Measurements from ENCODE around the gene FLNA.
"Not testable (repeated sequence)": the region's sequence is repeated elsewhere in the genome, so short reads cannot be mapped to it uniquely, and the experiment has no call there.

Gene FLNA

DNA sequence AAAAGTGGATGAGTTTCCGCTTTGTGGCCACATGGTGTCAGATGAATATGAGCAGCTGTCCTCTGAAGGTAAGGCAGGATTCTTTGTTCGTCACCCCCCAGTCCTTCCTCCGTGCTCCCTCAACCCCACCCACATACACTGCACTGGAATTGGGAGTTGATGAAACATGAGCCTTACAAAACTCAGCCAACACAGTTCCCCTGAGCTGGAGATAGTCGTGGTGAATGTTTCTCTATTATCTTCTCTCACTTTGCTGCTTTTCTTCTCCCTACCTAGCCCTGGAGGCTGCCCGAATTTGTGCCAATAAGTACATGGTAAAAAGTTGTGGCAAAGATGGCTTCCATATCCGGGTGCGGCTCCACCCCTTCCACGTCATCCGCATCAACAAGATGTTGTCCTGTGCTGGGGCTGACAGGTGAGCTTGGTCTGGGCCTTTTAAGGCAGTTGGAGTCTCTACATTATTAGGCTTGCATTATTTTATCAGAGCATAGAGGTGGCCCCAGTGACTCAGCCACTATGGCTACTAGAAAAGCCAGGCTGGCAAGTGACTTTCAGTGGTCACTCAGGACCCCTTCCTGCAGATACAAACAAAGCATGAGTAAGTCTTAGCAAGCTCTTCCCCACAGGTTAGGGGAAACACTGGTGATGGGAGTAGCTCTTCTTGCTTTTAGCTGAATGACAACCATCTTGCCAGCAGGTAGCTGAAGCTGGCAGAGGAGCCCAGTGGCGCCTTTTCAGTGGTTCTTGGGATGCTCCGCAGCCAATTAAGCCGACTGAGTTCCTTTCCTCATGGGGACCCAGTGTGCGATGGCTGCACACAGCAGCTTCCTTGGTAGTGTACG lies 25.3 kb upstream of the FLNA start:
- FAIRE-seq = no peak
- DNase-seq (ENCODE audit: insufficient read length, low spot score) = no peak

DNA sequence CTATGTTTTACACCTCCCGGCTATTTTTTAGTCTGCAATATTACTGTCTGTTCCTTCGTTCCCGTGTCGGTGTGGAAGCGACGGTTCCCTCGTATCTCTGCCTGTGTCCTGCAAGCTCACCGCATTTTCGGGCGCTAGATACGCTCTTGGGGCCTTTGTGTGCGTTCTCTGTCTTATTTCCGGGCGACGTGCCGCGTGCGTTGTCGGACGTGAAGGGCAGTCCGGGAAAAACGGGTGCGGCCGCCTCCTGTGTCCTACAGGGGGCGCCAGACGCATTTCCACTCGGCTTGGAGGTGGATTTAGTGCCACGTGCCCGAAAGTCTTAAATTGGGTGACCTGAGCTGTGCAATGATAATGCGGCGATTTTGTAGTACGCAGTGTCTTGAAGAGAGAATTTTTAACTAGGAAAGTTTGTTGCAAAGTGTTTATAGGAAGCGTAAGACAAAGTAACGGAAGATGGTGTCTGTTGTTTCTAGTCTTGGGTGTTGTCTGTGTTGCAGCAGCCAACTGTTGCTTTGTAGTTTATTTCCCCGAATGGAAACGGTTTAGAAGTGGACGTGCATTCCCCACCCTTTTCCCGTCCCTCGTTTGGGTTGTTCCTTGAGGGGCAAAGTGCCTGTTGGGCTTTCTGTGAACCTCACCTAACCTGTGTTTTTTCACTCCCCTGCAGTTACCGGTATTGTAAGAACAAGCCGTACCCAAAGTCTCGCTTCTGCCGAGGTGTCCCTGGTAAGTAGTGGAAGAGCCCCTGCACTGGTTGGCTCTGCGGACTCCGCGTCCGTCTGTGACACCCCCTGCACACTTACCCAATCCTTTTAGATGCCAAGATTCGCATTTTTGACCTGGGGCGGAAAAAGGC lies 24.5 kb upstream of the FLNA start:
- no peak for DNase-seq (ENCODE audit: insufficient read length, low spot score)
- no peak for FAIRE-seq

DNA sequence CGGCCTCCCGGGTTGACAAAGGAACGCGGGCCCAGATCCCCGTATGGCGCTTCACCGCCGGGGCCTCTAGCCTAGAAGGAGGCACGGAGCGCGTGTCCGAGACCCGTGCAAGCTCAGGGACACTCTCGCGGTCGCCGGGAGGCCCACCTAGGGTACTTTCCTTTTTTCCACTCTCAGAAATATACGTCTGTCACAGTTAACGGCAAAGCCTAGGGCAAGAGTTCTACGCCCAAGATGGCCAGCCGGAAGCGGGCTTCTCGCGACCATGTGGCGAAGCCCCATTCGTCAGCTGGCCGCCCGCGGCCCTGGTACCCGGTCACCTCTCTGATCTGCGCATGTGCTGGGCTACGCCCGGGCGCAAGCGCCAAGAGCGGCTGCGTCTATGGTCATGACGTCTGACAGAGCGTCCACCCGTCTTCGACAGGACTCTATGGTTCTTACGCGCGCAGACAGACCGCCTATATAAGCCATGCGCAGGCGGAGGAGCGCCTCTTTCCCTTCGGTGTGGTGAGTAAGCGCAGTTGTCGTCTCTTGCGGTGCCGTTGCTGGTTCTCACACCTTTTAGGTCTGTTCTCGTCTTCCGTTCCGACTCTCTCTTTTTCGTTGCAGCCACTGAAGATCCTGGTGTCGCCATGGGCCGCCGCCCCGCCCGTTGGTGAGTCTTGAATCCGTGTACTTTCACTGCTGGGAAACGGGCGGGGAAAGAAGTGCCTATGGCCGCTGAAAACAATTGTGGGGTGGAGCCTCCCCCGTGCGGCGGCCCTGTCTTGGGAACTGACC lies 23.6 kb upstream of the FLNA start, which contains the start of gene RPL10:
Gene RPL10 (plus strand): TSS at position 490 of the 780 bp plus-strand sequence. CDS start 143 bp downstream, at position 633.
- peak; percentile 91 for DNase-seq (ENCODE audit: insufficient read length, low spot score)
- FAIRE-seq = peak; percentile 31

DNA sequence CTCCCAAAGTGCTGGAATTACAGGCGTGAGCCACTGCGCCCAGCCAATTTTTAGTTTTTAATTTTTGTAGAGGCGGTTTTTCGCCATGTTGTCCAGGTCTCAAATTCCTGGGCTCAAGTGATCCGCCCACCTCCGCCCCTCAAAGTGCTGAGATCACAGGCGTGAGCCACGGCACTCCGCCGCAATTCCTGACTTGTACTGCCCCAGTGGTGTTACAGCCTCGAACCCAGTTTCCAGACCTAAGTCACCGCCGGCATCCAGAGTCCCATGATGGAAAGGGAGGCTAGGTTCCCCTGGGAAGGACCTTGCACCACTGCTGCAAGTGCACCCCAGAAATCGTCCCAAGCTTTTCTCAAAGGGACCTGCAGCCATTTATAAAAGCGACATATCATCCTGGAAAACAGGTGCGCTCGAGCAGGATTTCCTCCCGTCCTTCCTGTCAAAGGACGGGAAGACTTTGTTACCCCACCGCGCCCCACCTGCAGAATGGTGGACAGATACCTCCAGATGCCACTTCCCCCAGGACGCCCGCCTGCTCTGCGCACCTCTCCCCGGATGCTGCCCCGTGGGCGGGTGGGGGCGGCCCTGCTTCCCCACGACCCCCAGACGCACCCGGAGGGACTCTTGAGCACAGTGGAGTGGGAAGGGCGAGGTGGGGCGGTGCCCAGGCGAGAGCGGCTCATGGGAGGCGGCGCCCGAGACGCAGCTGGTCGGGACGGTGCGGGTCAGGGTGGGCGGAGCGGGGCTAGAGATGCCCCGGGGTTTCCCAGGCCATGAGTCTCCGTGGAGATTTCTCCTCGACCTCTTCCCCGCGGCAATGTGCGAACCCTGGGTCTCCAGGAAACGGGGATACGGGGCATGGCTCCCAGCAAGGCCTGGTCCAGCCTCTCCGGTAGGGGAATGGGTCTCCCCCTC lies 22.8 kb upstream of the FLNA start:
- FAIRE-seq (no peak), DNase-seq (ENCODE audit: insufficient read length, low spot score) (no peak)

DNA sequence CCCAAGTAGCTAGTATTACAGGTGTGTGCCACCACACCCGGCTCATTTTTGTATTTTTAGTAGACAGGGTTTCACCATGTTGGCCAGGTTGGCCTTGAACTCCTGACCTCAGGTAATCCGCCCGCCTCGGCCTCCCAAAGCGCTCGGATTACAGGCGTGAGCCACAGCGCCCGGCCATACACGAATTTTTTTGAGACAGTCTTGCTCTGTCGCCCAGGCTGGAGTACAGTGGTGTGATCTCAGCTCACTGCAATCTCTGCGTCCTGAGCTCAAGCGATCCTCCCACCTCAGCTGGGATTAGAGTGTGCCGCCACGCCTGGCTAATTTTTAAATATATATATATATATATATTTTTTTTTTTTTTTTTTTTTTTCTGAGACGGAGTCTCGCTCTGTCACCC lies 21.9 kb upstream of the FLNA start:
- DNase-seq (ENCODE audit: insufficient read length, low spot score); FAIRE-seq: not testable (repeated sequence)

DNA sequence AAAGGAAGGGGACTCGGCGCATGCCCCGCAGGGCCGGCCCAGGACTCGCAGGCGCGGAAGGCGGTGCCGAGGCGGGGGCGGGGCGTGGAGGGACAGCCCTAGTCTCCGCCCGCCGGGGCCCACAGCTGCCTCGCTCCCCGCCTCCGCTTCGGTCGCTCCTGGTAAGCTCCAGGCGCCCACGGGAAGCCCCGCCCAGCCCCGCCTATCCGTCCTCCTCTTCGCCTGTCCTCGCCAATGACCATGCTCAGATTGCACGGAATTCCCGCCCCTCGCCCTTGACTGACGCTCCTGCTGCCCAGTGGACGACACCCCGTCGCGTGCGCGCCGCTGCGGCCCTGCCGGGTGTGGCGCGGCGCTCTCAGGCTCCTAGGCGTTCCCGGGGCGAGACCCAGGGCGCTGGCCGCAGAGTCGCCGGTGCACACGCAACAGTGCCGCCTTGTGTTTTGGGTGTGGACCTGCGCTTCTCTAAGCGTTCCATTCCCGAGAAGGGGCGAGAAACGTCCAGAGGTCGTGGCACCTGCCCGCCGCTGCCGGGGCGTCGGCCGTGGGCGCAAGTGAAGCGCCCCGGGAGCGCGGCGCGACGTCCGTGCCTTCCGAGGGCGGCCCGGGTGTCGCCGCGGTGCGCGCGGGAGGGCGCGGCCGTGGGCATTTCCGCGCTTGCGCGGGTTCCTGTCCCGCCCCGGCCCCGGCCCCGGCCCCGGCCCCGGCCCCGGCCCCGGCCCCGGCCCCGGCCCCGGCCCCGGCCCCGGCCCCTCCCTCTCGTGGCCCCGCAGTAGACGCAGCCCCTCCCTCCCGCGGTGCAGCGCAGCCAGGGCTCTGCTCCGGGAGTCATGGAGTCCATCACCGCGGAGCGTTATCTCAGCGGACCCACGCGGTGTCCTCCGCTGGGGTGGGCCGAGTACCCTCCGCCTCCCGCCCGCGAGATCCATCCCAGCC lies 15.6 kb upstream of the FLNA start:
- DNase-seq (ENCODE audit: insufficient read length, low spot score) = not testable (repeated sequence)
- peak; percentile 95 for FAIRE-seq

DNA sequence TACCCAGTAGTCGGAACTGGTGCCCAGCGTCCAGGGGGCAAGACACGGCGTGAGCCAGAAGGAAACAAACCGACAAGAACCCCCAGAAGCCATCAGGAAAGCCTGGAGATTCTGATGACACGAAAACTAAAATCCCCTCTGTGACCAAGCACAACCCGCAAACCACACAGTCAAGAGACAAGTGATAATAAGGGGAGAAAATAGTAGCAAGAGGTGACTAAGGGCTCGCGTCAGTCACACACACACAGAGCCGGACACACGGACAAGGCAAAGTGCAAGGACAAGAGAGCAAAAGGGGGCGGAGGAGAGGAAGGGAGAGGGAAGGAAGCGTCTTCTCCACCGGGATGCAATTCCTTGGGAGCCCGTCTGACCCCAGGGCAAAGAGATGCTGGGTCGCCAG lies 14.2 kb upstream of the FLNA start:
- FAIRE-seq; DNase-seq (ENCODE audit: insufficient read length, low spot score): not testable (repeated sequence)

DNA sequence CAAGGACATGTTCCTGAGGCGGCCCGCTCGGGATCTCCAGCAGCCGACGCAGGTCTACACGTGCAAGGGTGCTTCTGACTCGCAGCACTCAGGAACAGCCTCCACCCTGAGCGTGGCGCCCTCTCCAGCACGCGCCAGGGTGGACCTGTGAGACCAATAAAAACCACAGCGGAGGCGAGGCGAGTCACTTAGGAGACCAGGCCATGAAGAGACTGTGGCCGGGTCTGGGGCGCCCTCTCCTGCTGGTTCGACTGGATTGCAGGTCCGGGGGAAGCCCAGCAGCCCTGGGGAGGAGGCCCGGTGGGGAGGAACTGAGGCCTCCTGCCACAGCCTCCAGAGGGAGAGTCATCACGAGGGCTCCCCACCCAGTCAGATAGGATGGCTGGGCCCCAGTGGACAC lies 13.7 kb upstream of the FLNA start:
- FAIRE-seq = peak; percentile 74
- not testable (repeated sequence) for DNase-seq (ENCODE audit: insufficient read length, low spot score)

DNA sequence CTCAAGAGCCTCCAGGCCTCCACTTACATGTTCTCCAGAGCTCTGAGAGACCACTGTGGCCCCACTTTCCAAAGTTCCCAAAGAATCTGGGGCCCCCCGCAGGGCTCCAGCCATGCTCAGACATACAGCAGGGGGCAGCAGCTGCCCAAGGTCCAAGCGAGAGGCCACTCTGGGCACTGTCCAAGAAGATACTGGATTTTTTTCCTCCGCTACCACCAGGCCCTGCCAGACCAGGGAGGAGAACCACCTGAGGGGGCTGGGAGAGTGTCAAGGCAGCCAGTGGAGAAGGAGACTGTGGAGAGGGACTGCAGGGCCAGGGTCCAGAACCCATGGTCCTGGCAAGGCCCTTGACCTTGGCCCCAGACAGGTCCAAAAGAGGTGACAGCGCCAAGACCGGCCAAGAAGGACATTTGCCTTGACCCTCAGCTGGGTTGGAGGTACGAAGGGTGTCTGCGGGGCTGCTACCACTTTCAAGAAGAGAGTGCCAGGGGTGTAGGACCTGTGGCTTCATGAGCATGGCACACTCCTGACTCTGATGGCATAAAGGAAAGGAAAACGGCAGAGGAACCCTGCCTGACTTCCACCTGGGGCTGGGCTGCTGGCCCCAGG lies 10.0 kb upstream of the FLNA start:
- DNase-seq (ENCODE audit: insufficient read length, low spot score) (no peak), FAIRE-seq (no peak)

DNA sequence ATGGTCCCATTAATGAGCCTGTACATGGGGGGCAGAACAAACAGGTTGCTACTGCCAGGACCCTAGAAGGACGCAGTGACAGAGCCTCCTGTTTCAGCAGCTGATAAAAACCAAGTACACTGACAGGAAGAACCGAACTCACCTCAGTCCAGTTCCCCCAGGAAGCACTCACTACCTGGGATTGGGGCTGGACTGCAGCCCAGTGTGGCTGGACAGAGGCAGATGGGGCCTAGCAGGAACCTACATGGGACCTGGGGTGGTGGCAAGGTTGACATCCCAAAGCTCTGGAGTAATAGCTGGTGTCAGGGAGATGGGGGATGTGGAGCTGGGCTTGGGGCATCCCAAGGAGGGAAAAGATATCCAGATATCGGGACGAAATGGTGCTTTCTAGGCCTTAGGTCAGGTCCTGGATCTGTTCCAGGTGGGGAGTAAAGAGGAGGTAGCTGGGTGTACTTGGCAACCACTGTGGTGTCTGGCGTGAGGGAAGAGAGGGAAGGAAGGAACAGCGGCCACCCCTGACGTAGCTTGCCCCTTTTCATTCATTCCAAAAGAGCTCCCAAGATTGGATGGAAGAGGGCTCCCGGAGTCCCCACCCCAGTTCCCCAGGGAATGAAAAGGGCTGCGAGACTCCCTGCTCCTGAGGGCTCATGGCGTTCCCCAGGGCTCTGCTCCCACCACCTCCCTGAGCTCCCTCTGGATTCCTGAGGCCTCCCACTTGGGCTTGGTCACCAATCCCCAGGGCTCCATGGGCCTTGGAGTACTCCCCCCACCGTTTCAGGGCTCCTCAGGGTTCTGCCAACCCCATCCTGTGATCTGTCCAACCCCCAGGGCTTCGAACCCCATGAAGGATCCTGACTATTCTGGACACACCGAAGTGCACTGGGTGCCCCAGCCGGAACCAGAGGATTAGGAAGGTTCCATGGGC lies 9.2 kb upstream of the FLNA start:
- DNase-seq (ENCODE audit: insufficient read length, low spot score) (no peak), FAIRE-seq (no peak)

DNA sequence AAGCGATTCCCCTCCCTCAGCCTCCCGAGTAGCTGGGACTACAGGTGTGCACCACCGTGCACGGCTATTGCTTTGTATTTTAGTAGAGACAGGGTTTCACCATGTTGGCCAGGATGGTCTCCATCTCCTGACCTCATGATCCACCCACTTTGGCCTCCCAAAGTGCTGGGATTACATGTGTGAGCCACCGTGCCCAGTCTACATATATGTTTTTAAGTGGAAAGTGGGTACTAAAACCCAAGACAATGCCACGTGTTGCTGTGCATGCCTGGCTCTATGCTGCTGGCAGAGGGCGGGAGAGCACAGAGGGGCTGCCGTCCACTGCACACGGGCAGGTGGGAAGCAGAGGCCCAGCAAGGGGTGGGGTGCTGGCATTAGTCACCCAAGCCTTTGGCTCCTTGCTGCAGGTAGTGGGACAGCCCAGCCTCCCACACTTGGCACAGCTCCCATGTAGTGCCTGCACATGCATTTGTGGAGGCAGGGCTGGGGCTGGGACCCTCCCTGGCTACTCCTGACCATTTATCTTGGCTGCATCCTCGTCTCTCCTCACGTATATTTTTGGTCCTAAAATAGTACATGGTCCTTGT lies 8.1 kb upstream of the FLNA start:
- FAIRE-seq (no peak), DNase-seq (ENCODE audit: insufficient read length, low spot score) (no peak)

DNA sequence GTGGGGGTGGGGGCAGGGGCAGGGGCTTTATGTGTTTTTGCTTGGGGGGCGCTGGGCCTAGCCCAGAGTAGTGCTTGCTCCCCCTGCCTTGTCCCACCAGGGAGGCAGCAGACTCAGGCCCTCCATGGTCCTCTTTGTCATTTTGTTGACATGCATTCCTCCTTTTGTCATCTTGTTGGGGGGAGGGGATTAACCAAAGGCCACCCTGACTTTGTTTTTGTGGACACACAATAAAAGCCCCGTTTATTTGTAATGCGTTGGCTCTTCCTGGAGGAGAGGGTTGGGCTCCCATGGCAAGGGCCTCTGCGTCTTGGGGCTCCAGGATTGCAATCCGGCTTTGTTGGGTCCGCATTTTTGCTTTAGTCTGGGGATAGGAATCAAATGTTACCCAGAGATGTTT lies 6.8 kb upstream of the FLNA start:
- no peak for FAIRE-seq
- DNase-seq (ENCODE audit: insufficient read length, low spot score) = no peak

DNA sequence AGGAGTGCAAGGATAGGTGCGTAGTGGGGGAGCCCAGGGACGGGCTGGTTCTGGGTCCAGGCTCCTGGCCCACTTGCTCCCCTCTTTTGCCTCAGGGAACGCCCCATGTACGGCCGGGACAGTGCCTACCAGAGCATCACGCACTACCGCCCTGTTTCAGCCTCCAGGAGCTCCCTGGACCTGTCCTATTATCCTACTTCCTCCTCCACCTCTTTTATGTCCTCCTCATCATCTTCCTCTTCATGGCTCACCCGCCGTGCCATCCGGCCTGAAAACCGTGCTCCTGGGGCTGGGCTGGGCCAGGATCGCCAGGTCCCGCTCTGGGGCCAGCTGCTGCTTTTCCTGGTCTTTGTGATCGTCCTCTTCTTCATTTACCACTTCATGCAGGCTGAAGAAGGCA lies 6.4 kb upstream of the FLNA start:
- DNase-seq (ENCODE audit: insufficient read length, low spot score) (no peak), FAIRE-seq (no peak)

DNA sequence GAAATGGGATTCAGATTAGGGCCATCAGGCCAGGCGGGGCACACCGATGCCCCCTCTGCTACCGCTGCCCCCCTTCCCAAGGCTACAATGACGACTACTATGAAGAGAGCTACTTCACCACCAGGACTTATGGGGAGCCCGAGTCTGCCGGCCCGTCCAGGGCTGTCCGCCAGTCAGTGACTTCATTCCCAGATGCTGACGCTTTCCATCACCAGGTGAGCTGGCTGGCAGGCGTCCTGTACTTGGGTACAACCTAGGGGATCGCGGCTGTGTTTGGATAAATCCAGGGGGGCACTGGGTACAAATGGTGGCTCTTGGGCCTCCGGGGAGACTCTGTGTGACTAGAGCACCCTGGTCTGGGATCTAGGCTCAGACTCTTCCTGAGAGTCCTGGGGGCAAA lies 5.7 kb upstream of the FLNA start:
- no peak for FAIRE-seq

DNA sequence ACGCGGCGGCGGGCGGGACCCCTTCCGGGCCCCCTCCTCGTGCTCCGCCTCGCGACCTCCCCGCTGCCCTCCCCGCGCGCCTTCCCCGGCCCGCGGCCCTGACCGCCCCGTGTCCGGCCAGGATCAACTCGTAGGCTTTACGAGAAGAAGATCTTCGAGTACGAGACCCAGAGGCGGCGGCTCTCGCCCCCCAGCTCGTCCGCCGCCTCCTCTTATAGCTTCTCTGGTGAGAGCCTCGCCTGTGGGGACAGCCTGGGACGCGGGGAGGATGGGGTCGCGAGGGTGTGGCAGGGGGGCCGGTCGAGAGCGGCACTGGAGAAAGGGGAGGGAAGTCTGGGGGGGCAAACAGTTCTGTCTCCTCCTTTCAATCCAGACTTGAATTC lies 5.1 kb upstream of the FLNA start:
- DNase-seq (ENCODE audit: insufficient read length, low spot score) (no peak), FAIRE-seq (no peak)

More for the DNA sequence above, 5.7 kb upstream of the FLNA start:
- no peak for DNase-seq (ENCODE audit: insufficient read length, low spot score)

DNA sequence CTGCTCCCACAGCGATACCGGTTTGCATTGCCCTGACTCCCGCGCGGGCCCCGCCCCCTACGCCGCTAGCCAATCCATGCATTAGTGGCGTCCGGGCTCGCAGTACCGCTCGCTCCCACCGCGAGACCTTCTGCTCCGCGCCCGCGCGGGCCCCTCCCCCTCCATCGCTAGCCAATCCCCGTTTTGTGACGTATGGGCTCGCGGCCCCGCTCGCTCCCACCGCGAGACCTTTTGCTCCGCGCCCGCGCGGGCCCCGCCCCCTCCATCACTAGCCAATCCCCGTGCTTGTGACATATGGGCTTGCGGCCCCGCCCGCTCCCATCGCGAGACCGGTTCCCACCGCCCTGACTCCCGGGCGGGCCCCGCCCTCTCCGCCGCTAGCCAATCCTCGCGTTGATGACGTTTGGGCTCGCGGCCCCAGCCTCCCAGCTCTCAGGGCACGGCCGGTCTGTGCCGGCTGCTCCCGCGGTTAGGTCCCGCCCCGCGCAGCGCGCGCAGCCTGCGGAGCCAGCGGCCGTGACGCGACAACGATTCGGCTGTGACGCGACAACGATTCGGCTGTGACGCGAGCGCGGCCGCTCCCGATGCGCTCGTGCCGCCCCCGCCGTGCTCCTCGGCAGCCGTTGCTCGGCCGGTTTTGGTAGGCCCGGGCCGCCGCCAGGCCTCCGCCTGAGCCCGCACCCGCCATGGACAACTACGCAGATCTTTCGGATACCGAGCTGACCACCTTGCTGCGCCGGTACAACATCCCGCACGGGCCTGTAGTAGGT lies 4.5 kb upstream of the FLNA start, which contains the start of gene EMD:
Gene EMD (plus strand): TSS at position 497 of the 770 bp plus-strand sequence. CDS start 190 bp downstream, at position 687.
- FAIRE-seq = peak; percentile 97
- DNase-seq (ENCODE audit: insufficient read length, low spot score) = peak; percentile 60

All from HTR-8/SVneo (cell line).